ENCODE data around the gene SCAMP5.

GRCh38 chr15:75002398-75002797, 7.0 kb downstream of the SCAMP5 start:
- no peak for TF ChIP-seq EZH2 (IDR thresholded peaks at IDR 0.05; ENCODE audit: borderline replicate concordance, low read length)
- TF ChIP-seq CTCF (conservative IDR thresholded peaks at IDR 0.05 in 1 of 2, IDR thresholded peaks at IDR 0.05 in 1 of 2; ENCODE audit: extremely low read depth in 1 of 2, insufficient read depth in 1 of 2, low read depth in 1 of 2, low read length in 2 of 2), result no peak
